Right ventricle myocardium superior (tissue), 1 donor: ENCODE measurements around the gene PZP. TPM values are rescaled to one million over a fixed set of nuclear protein-coding genes. Genes with fewer than 3 reads are reported as not detected.
"Not testable (repeated sequence)": the region's sequence is repeated elsewhere in the genome, so short reads cannot be mapped to it uniquely, and the experiment has no call there.

ENCODE experiments used
- ATAC-seq: fragments of 200-7000 bp; cut with Tn5 transposase; one replicate; pipeline ENCODE4 v1.9.1; 2020; ENCODE audit warnings: mild to moderate bottlenecking; ENCODE audit not compliant: poor library complexity
- DNase-seq: peaks from one replicate; pipeline ENCODE4 v3.0.0-alpha.2; 2020
- intact Hi-C: fragments of 100-400 bp; cut with DNase I; formaldehyde crosslinking; loops from one replicate; pipeline ENCODE4 v1.11.2; 2022
- total RNA-seq: library from RNA; stranded (reverse); fragmentation: NEBNext Ultra II Directional; extraction: Animal tissue kit (Norgen Biotek cat#: 25700); gene quantifications from one replicate; pipeline ENCODE4 v1.2.1, GENCODE V29; 2021
- donor health status: DM: no; HTN: yes; CAD: no; lungs with severe emphysema.

PZP gene
- total RNA-seq, 1 donor from 2014 or later, result 1.3 TPM

GRCh38 chr12:9211687-9212086, 3.5 kb upstream of the PZP start:
- intact Hi-C loops, result loop anchor here (10.0 kb wide), 1 partner anchor 393 kb away; the partner anchor contains the start of gene KLRB1
- no peak for ATAC-seq
- DNase-seq, result no peak

GRCh38 chr12:9204380-9204779, 3.8 kb downstream of the PZP start:
- ATAC-seq (no peak), DNase-seq (no peak)
- intact Hi-C loops, result no loop called here

GRCh38 chr12:9198012-9198411, 10.2 kb downstream of the PZP start:
- DNase-seq (no peak), ATAC-seq (no peak)
- intact Hi-C loops, result no loop called here

- DNase-seq, result no peak
- no peak for ATAC-seq
- intact Hi-C loops, result no loop called here
Observed at GRCh38 chr12:9184276-9184675, 23.9 kb downstream of the PZP start.

GRCh38 chr12:9180810-9181209, 27.4 kb downstream of the PZP start:
- no peak for ATAC-seq
- intact Hi-C loops, result no loop called here

GRCh38 chr12:9179781-9180180, 28.4 kb downstream of the PZP start:
- DNase-seq, result no peak

More at GRCh38 chr12:9180810-9181209, 27.4 kb downstream of the PZP start:
- no peak for DNase-seq

GRCh38 chr12:9169979-9170634, 38.1 kb downstream of the PZP start:
- ATAC-seq (peak; percentile 29), DNase-seq (peak; percentile 41)
- intact Hi-C loops, result no loop called here

More at GRCh38 chr12:9179781-9180180, 28.4 kb downstream of the PZP start:
- ATAC-seq, result no peak
- intact Hi-C loops, result no loop called here

- ATAC-seq, intact Hi-C loops: not testable (repeated sequence)
- peak; percentile 35 for DNase-seq
Observed at GRCh38 chr12:9167345-9167744, 40.9 kb downstream of the PZP start.

- ATAC-seq, result no peak
- DNase-seq, result no peak
- intact Hi-C loops, result no loop called here
Observed at GRCh38 chr12:9163392-9163791, 44.8 kb downstream of the PZP start.

- DNase-seq (no peak), ATAC-seq (no peak)
- intact Hi-C loops, result no loop called here
Observed at GRCh38 chr12:9156119-9156518, 52.1 kb downstream of the PZP start.

GRCh38 chr12:9149372-9149771, 58.8 kb downstream of the PZP start:
- no peak for ATAC-seq
- intact Hi-C loops, result no loop called here
- DNase-seq, result no peak

- ATAC-seq (no peak), DNase-seq (no peak)
- intact Hi-C loops, result no loop called here
Observed at GRCh38 chr12:9148926-9149325, 59.3 kb downstream of the PZP start.

GRCh38 chr12:9147461-9147860, 60.7 kb downstream of the PZP start:
- intact Hi-C loops, result no loop called here
- no peak for DNase-seq
- ATAC-seq, result no peak

GRCh38 chr12:9144730-9145106, 63.5 kb downstream of the PZP start:
- no peak for ATAC-seq
- intact Hi-C loops, result no loop called here

GRCh38 chr12:9143929-9144729, 64.1 kb downstream of the PZP start:
- ATAC-seq (no peak), DNase-seq (no peak)
- intact Hi-C loops, result no loop called here

More at GRCh38 chr12:9144730-9145106, 63.5 kb downstream of the PZP start:
- DNase-seq, result no peak

- intact Hi-C loops, result no loop called here
Observed at GRCh38 chr12:9143137-9143536, 65.1 kb downstream of the PZP start.

GRCh38 chr12:9139588-9140290, 68.5 kb downstream of the PZP start:
- intact Hi-C loops, ATAC-seq, DNase-seq: not testable (repeated sequence)

More at GRCh38 chr12:9143137-9143536, 65.1 kb downstream of the PZP start:
- DNase-seq (no peak), ATAC-seq (no peak)

- intact Hi-C loops, result no loop called here
- DNase-seq (no peak), ATAC-seq (no peak)
Observed at GRCh38 chr12:9135903-9136310, 72.3 kb downstream of the PZP start.

- DNase-seq, result no peak
- no peak for ATAC-seq
- intact Hi-C loops, result no loop called here
Observed at GRCh38 chr12:9134981-9135628, 73.1 kb downstream of the PZP start.
